Stimulated activated CD4-positive, alpha-beta T cell treated with anti-CD3 and anti-CD28 coated beads, Interleukin-4, amount 100 ng/mL, for 24 hours (primary cell): Measurements from ENCODE around the gene LARGE1.

Experiments used
- DNase-seq: peaks from one replicate; pipeline ENCODE4 v3.0.0-alpha.2; 2020

Gene LARGE1

DNA sequence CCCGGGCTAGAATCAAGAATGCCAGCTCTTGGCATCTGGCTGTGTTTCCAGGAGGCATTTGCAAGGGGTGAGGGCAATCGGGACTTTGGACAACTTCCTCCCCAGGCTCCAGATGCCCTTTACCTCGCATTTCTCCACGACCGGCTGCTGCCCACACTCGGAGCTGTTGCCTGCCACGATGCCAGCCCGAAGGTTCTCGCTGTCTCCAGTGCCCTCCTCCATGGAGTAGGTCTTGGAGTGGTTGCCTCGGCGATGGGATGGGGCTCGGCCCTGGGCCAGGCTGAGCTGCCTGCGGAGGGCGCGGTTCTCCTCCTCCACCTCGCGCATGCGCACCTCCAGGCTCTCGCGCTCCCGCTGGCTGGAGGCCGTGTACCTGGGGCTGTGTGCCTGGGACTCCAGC lies 270.0 kb downstream of the LARGE1 start:
- no peak for DNase-seq

DNA sequence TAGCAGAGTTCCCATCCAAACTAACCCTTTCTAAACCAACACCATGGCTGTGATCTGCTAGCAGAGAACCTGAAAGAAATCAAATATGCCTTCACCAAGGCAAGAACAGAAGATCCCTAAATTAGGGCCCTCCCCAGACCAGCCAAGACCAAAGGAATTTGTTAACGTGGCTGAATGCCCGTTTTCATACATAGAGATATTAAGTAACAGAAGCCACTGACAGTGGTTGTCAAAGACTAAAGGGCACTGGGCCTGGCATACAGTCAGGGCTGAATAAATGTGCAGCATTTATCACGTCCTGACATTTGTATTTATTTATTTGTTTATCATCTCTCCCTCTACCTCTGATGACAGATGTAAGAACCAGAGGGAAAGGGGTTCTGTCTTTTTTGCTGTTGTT lies 271.8 kb downstream of the LARGE1 start:
- no peak for DNase-seq

DNA sequence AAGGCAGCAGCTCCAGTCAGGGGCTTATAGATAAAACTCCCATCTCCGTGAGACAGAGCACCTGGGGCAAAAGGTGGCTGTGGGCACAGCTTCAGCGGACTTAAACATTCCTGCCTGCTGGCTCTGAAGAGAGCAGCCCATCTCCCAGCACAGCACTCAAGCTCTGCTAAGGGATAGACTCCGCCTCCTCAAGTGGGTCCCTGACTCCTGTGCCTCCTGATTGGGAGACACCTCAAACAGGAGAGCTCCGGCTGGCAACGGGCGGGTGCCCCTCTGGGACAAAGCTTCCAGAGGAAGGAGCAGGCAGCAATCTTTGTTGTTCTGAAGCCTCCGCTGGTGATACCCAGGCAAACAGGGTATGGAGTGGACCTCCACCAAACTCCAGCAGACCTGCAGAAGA lies 279.4 kb downstream of the LARGE1 start:
- DNase-seq = no peak

- no peak for DNase-seq
These were observed 280.6 kb downstream of the LARGE1 start for GRCh38 chr22:33639588-33640254.

DNA sequence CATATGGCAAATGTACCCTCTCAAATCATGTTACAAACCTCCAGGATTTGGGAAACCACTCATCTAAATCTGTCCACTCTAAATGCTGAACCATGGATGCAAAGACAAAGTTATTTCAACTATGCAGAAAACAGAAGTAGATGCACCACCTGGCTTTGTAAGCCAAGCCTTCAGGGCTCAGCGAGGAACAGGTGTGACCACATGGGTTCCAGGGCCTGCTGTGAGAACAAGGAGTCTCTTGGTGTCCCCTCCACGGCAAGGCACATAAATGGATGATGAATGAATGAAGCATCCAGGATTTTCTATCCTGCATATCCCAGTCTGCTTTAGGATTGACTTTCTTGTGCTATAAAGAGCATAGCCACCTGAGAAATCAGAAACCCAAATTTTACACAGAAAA lies 284.5 kb downstream of the LARGE1 start:
- no peak for DNase-seq

DNA sequence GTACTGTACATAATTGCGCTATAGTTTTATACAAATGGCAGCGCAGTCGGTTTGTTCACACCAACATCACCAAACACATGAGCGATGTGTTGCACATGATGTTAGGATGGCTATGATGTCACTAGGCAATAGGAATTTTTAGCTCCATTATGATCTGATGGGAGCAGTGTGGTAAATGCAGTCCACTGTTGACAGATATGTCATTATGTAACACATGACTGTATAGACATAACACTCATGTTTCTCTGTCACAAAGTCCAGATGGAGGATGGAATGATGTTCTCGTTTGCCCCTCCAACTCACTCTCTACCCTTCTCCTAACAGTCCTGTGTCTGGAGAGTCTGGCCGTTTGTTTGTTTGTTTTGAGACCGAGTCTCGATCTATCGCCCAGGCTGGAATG lies 288.5 kb downstream of the LARGE1 start:
- DNase-seq = no peak

DNA sequence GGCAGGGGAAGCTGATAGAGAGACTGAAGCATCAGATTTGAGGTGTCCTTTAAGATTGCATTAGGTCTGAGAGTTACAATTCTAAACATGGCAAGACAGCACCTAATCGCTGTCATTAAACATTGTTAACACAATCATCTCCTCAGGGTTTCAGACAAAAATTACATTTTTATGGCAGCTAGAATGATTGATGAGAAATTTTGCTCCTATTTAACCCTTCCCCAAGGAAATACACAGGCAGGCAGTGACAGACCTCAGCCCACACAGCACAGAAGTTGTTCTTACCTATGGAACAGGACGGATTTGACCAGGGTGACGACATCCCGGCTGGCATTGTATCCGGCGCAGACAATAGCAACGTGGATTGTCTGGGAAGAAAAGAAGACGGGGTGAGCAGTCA lies 294.3 kb downstream of the LARGE1 start:
- no peak for DNase-seq

DNA sequence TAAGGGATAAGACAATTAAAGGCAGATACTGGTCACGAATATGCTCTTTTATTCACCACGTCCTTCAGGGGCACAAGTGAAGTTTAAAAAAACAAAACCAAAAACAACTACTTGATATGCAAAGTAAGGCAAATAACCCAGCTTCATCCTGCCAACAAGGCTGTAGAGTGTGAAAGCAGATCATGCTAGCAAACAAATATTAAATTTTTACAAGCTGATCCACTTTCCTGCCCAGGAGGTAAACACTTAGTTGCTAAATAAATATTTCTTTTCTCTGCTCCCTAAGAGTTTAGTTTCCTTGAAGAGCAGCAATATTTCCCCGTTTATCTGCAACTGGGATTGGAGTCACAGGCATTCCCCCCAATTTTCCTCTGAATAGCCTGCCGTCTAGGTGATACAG lies 300.2 kb downstream of the LARGE1 start:
- no peak for DNase-seq

- DNase-seq = no peak
These were observed 313.8 kb downstream of the LARGE1 start for GRCh38 chr22:33606504-33606903.

- no peak for DNase-seq
These were observed 314.6 kb downstream of the LARGE1 start for GRCh38 chr22:33605666-33606065.

DNA sequence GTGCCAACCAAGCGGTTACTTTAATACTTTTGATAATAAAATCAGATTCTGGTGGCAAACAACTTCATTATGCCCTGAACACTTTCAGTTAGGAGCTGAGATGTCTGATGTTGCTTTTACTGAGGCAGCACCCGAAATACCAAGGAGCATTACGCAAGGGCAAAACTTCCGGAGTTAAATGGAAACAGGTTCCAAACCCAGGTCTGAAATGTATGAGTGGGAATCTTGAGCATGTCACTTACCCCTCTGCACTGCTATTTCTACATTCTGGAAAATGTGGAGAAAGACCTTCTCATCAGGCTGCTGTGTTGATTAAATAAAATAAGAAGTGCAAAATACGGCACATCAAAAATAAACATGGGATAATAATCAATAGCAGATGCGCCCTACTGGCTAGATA lies 315.1 kb downstream of the LARGE1 start:
- DNase-seq = no peak

GRCh38 chr22:33601062-33601461 lies 319.2 kb downstream of the LARGE1 start:
- no peak for DNase-seq

DNA sequence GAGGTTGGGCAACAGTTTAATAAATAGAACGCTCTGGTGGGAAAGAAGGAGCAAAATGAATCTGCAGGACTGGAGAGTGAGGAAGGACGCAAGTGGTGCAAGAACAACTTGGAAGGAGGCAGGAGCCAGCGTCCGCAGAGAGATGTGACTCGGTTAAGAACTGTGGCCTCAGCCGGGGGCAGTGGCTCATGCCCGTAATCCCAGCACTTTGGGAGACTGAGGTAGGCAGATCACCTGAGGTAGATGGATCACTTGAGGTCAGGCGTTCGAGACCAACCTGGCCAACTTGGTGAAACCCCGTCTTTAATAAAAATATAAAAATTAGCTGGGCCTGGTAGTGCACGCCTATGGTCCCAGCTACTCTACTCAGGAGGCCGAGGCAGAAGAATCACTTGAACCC lies 319.7 kb downstream of the LARGE1 start:
- no peak for DNase-seq

GRCh38 chr22:33600113-33600512 lies 320.2 kb downstream of the LARGE1 start:
- DNase-seq = no peak

- no peak for DNase-seq
These were observed 320.7 kb downstream of the LARGE1 start for GRCh38 chr22:33599596-33599995.

GRCh38 chr22:33598821-33599220 lies 321.5 kb downstream of the LARGE1 start:
- DNase-seq = no peak

DNA sequence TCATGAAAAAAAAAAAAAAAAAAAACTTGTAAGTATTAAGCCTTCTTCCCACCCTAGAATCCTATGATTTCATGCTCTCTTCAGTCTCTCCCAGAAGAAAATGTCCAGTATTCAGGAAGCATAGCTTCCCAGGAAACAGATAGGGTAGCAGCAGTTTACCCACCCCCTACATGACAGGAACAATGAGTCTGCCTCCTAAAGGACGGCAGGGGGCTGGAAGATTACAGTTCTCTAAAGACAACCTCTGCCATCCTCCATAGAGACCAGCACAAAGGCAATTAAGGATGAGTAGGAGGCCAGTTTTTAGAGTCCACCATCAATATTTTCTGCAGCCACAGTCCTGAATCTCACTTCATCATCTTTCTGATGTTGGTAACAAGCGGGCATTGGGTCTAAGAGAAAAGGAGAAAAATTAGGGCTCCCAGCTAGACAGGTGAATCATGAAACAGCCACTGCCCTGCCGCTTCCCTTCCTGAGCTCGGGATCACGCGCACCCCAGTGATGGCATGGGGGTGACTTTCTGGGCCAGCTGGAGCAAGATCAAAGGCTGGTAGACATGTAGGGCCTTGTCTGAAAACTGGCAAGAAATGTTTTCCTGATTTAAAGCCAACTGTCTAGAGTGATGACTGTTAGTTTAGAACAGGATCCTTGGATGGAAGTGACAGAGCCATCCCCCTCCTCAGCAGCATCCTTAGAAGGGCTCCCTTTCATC lies 322.8 kb downstream of the LARGE1 start:
- DNase-seq = no peak

- DNase-seq = no peak
These were observed 326.5 kb downstream of the LARGE1 start for GRCh38 chr22:33593818-33594217.

DNA sequence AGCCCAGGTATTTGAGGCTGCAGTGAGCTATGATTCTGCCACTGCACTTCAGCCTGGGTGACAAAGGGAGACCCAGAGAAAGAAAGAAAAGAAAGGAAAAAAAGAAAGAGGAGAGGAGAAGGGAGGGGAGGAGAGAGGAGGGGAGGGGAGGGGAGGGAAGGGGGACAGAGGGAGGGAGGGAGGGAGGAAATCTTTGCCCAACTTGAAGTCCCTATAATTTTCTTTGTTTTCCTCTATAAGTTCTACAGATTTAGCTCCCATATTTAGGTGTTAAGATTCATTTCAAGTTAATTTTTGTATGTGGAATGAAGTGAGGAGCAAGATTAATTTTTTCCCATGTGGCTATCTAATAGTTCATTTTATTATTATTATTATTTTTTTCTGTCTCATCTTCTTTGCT lies 328.3 kb downstream of the LARGE1 start:
- DNase-seq = no peak

GRCh38 chr22:33589297-33589696 lies 331.0 kb downstream of the LARGE1 start:
- DNase-seq = no peak

DNA sequence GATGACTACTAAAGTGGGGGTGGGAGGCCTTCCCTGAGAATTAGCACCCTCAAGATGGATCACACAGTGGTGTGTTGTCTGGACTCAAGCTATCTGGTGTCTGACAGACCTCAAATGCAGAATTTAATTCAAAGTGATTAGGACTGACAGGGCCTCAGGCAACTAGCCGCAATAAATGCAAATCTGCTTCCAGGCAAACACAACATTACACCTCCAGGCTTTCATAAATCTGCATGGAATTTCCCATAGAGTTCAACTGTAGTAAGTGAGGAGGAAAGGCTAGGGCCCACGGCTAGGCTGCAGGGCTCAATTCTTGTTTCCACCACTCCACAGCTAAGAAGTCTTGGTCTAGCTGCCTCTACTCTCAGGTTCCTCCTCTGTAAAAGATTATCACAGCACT lies 331.4 kb downstream of the LARGE1 start:
- no peak for DNase-seq

DNA sequence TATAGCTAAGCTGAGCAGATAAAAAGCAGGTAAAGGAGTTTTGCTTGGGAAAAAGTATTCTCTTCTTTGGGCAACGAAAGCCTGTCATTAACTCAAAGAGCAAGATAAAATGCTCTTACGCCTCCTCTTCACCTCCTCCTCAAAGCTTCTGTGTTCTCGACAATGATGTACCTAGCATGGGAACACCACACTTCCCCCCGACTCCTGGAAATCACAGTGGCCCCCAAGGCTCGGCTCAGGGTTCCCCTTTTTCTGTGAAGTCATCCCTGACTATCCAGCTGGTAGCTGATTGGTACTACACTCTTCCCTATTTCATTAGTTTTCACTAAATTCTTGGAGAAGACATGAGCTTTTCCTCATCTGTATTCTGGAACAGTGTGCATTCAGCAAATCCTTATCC lies 336.1 kb downstream of the LARGE1 start:
- no peak for DNase-seq

DNA sequence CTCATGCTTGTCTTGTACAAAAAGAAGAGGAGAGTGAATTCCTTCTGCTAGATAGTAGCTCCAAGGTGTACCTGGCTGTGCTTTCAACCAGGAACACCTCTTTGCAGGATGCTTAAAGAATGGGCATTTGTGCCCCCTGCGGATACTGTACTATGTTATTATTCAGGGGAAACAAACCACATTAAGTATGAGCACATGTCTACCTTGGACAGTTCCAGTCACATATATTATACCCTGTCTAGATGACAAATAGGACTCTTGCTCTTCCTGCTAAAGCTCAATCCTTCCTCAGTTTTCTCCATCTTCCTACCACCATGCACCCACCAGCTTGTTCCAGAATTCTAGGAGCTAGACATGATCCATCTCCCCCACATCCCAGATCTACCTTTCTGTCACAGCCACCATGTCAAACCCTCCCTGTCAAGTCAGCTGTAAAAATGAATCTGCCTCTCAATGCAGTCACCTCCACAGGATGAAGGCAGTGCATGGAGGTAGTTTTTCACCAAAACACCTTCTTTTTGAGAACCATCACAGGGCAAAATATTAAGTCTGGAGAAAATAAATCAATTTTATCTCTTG lies 337.4 kb downstream of the LARGE1 start:
- no peak for DNase-seq

DNA sequence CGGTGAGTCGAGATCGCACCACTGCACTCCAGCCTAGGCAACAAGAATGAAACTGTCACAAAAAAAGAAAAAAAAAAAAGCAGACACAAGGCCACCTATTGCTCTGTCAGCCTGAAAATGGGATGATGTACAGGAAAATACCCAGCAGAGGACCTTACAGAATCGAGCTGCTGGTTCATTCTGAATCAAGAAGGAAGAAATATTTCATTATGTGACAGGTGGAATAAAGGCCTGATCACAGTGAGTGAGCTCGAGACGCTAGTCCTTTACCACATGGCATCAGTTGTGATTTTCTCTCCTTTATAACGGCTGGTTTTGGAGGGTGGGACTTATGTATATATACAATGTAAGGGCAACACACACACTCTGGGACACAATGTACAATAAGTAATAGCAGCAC lies 340.0 kb downstream of the LARGE1 start:
- DNase-seq = no peak
